A549 treated with DMSO at 1 μM for 4 hours (cell line): ENCODE measurements around the gene CDK6. TPM values are rescaled to one million over a fixed set of nuclear protein-coding genes. Genes with fewer than 3 reads are reported as not detected.

ENCODE experiments used
- total RNA-seq: library from RNA; stranded (reverse); fragments of 200-300 nt; extraction: Qiagen RNA extraction; gene quantifications from 5 replicates; pipeline ENCODE4 v1.2.3, GENCODE V29; 2022; ENCODE audit warnings: low read depth

CDK6 gene
- 16.1 to 23.2 TPM (median 20.0 TPM) in 5 replicates for total RNA-seq

DNA sequence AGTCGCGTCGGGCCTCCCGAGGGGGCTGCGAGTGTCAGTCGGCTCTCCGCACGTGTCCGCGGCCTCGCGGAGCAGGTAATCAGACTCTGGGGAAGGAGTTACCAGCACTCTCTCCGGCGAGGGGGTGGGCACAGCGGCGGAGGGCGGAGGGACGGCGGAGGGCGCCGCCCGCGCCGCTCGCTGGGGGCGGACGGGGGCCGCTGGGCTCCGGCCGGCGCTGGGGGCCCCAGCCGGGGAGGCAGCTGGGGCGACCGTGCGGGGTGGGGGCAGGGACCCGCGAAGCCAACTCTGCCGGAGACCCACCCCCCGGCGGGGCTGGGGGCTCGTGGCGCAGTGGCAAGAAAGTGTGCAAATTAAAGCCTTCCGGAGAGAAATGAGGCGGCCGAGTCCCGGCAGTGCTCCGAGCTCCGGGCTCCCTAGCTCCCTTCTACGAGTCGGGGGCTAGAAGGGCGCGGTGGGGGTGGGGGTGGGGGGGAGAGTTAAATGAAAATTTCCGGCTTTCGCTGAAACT is at the start of gene CDK6:
Gene CDK6 (minus strand): TSS at position 85 of the 511 bp plus-strand sequence. CDS start 3,250 bp downstream, outside the sequence.

Other genes with a start within 250 kb of the CDK6 start
- 26.6 to 31.2 TPM (median 27.3 TPM) in 5 replicates for gene FAM133B, start 246.2 kb downstream of the CDK6 start, total RNA-seq